ENCODE results near the gene SMURF1. TPM values are rescaled to one million over a fixed set of nuclear protein-coding genes. Genes with fewer than 3 reads are reported as not detected.

Gene SMURF1
- total and polyA plus RNA-seq, 2 donors (not counting 1 experiment from before 2014, with no cell fraction given): 17.2 to 18.7 TPM

DNA sequence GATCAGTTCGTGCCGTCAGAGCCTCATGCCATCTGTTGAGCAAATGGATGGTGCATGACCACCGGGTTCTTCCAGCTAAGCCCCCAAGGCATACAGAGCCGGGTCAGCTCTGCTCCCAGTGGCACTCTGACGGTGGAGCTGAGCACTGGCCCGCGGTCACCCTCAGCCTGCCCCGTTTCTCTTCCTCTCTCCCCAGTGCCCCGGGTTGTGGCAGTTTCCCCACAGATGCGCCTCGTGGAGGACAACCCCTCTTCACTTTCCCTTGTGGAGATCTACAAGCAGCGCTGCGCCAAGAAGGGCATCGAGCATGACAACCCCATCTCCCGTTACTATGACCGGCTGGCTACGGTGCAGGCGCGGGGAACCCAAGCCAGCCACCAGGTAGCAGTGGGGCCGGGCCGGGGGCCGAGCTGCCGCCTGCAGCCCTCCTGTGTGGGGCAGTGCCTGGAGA lies 135.7 kb downstream of the SMURF1 start:
- Histone ChIP-seq H3K4me3 (replicated peaks in 1 of 4; ENCODE audit: control extremely low read depth in 1 of 4, insufficient read depth in 1 of 4, low read depth in 3 of 4, low read length in 4 of 4) (no peak overlapping the region), H3K79me2 (ENCODE audit: control insufficient read depth, insufficient read depth, low read length) (no peaks in the 10 kb centered on the region), H4K20me1 (ENCODE audit: control insufficient read depth, extremely low read depth, insufficient read depth, low read length) (no peaks in the 10 kb centered on the region), H3K36me3 (ENCODE audit: control insufficient read depth, insufficient read depth, low read length) (peaks cover 38% of the 10 kb centered on the region), H3K27ac (ENCODE audit: insufficient read depth, low read length) (no peak overlapping the region), H3K9ac (ENCODE audit: insufficient read depth, low read length) (no peak overlapping the region), H2AFZ (ENCODE audit: low read length) (no peak overlapping the region), H3K4me1 (ENCODE audit: control insufficient read depth, extremely low read depth, insufficient read depth, low read length) (no peaks in the 10 kb centered on the region), H3K9me3 (ENCODE audit: control insufficient read depth, insufficient read depth, low read depth, low read length) (no peaks in the 10 kb centered on the region), H3K27me3 (ENCODE audit: control insufficient read depth, insufficient read depth, low read length) (no peaks in the 10 kb centered on the region), H3K4me2 (ENCODE audit: extremely low read depth, insufficient read depth, low read length) (no peak overlapping the region)
- DNase-seq (ENCODE audit: low read depth in 2 of 2): no peak
- TF ChIP-seq EZH2 (IDR thresholded peaks at IDR 0.05; ENCODE audit: low read length, missing control alignments): no peak
- TF ChIP-seq, protein P1, sequence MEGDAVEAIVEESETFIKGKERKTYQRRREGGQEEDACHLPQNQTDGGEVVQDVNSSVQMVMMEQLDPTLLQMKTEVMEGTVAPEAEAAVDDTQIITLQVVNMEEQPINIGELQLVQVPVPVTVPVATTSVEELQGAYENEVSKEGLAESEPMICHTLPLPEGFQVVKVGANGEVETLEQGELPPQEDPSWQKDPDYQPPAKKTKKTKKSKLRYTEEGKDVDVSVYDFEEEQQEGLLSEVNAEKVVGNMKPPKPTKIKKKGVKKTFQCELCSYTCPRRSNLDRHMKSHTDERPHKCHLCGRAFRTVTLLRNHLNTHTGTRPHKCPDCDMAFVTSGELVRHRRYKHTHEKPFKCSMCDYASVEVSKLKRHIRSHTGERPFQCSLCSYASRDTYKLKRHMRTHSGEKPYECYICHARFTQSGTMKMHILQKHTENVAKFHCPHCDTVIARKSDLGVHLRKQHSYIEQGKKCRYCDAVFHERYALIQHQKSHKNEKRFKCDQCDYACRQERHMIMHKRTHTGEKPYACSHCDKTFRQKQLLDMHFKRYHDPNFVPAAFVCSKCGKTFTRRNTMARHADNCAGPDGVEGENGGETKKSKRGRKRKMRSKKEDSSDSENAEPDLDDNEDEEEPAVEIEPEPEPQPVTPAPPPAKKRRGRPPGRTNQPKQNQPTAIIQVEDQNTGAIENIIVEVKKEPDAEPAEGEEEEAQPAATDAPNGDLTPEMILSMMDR (conservative IDR thresholded peaks at IDR 0.05 in 1 of 2, IDR thresholded peaks at IDR 0.05 in 1 of 2; ENCODE audit: low read depth in 1 of 2, low read length in 2 of 2): no peak

DNA sequence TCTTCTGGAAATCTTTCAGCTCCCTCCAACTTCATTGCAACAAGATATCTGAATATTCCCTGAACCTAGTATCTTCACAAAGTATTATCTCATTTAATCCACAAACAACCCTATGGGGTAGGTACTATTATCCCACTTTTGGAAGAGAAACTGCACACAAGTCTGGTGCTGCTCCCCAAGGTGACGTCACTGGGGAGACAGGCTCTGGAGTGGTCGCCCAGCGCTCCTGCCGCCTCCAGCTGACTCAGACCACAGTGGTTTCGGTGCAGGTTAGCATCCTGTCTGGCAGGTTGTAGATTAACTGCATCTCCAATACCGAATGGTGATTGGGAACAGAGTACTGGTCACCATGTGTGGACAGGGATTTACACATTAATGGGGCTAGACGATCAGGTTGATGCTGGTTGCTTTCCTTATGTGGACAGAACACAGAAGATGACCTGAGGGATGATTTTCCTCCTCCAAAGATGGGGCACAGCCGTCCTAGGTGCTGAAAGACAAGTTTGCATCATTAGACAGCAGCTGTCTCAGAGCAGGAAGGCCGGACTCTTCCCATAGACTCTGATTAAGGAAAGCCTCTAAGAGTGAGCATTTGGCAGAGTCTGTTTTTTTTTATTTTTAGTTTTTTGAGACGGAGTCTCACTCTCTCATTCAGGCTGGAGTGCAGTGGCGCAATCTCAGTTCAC lies 137.0 kb downstream of the SMURF1 start:
- Histone ChIP-seq H3K9ac (ENCODE audit: insufficient read depth, low read length) (no peak overlapping the region), H3K79me2 (ENCODE audit: control insufficient read depth, insufficient read depth, low read length) (no peaks in the 10 kb centered on the region), H3K9me3 (ENCODE audit: control insufficient read depth, insufficient read depth, low read depth, low read length) (no peaks in the 10 kb centered on the region), H4K20me1 (ENCODE audit: control insufficient read depth, extremely low read depth, insufficient read depth, low read length) (no peaks in the 10 kb centered on the region), H3K27ac (ENCODE audit: insufficient read depth, low read length) (no peak overlapping the region), H3K27me3 (ENCODE audit: control insufficient read depth, insufficient read depth, low read length) (no peaks in the 10 kb centered on the region), H2AFZ (ENCODE audit: low read length) (no peak overlapping the region), H3K4me2 (ENCODE audit: extremely low read depth, insufficient read depth, low read length) (no peak overlapping the region), H3K4me1 (ENCODE audit: control insufficient read depth, extremely low read depth, insufficient read depth, low read length) (no peaks in the 10 kb centered on the region), H3K36me3 (ENCODE audit: control insufficient read depth, insufficient read depth, low read length) (peaks cover 41% of the 10 kb centered on the region), H3K4me3 (replicated peaks in 1 of 4; ENCODE audit: control extremely low read depth in 1 of 4, insufficient read depth in 1 of 4, low read depth in 3 of 4, low read length in 4 of 4) (no peak overlapping the region)
- DNase-seq (ENCODE audit: low read depth in 2 of 2): no peak
- TF ChIP-seq, protein P1 (conservative IDR thresholded peaks at IDR 0.05 in 1 of 2, IDR thresholded peaks at IDR 0.05 in 1 of 2; ENCODE audit: low read depth in 1 of 2, low read length in 2 of 2): no peak
- no peak for TF ChIP-seq EZH2 (IDR thresholded peaks at IDR 0.05; ENCODE audit: low read length, missing control alignments)

DNA sequence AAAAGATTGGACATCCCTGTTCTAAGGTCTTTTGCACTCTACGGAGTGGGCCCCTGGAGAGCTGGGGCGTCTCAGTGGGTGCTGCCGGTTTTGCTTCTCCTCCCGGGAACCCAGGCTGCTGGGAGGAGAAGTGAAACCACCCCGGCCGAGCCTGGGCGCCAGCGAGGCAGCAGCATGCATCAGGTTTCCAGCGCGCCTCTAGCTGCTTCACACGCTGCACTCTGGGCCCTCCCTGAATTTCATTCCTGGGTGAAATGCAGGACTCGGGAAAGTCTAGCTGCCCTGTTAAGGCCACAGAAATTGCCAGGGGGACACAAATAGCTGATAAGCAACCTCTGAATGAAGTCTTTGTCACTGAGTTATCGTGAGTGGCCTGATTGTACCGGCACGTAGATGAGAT lies 138.1 kb downstream of the SMURF1 start:
- H3K9ac ChIP-seq (ENCODE audit: insufficient read depth, low read length): no peak overlapping the region
- H3K4me3 ChIP-seq (replicated peaks in 1 of 4; ENCODE audit: control extremely low read depth in 1 of 4, insufficient read depth in 1 of 4, low read depth in 3 of 4, low read length in 4 of 4): no peak overlapping the region
- no peaks in the 10 kb centered on the region for H3K79me2 ChIP-seq (ENCODE audit: control insufficient read depth, insufficient read depth, low read length)
- no peak overlapping the region for H3K4me2 ChIP-seq (ENCODE audit: extremely low read depth, insufficient read depth, low read length)
- H4K20me1 ChIP-seq (ENCODE audit: control insufficient read depth, extremely low read depth, insufficient read depth, low read length): no peaks in the 10 kb centered on the region
- H3K27ac ChIP-seq (ENCODE audit: insufficient read depth, low read length): no peak overlapping the region
- H3K9me3 ChIP-seq (ENCODE audit: control insufficient read depth, insufficient read depth, low read depth, low read length): no peaks in the 10 kb centered on the region
- H3K36me3 ChIP-seq (ENCODE audit: control insufficient read depth, insufficient read depth, low read length): peaks cover 33% of the 10 kb centered on the region
- no peak for DNase-seq (ENCODE audit: low read depth in 2 of 2)
- no peak overlapping the region for H2AFZ ChIP-seq (ENCODE audit: low read length)
- no peaks in the 10 kb centered on the region for H3K27me3 ChIP-seq (ENCODE audit: control insufficient read depth, insufficient read depth, low read length)
- no peaks in the 10 kb centered on the region for H3K4me1 ChIP-seq (ENCODE audit: control insufficient read depth, extremely low read depth, insufficient read depth, low read length)
- TF ChIP-seq EZH2 (IDR thresholded peaks at IDR 0.05; ENCODE audit: low read length, missing control alignments): no peak
- TF ChIP-seq, protein P1 (conservative IDR thresholded peaks at IDR 0.05 in 1 of 2, IDR thresholded peaks at IDR 0.05 in 1 of 2; ENCODE audit: low read depth in 1 of 2, low read length in 2 of 2): no peak
